Measurements from ENCODE around the gene MRPS6. TPM values are rescaled to one million over a fixed set of nuclear protein-coding genes. Genes with fewer than 3 reads are reported as not detected.

The MRPS6 gene
- total RNA-seq: 22.5 and 29.3 TPM in 2 replicates

DNA sequence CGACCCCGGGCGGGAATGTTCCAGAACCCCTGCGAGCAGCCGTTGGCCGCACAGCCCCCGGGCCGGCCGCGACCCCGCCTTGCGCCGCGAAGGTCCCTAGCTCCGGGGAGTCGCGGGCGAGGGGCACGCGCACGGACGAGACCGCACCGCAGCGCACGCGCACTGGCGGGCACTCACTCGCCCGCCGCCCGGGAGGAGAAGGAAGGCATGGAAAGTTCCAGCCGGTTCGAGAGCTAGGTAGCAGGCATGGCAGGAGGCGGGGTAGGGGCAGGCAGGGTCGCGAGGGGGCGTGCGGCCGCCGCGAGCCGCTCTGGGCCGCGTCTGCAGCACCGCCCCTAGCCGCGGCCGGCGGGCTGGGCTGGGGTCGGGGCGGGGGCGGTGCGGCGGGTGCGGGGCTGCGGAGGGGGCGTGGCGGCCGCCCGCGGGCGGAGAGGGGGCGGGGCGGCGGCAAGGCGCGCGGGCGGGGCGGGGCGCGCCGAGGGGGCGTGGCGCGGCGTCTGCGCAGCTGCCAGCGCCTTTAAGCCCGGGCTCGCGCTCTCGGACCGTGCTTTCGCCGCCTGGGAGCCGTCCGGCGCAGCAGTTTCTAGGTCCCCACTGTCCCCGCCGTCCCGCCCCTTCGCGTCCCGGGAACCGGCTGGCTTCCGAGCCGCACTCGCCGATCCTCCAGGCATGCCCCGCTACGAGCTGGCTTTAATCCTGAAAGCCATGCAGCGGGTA lies at the start of gene MRPS6, which contains the start of gene SLC5A3:
MRPS6 (plus strand) TSS at position 547 of the 717 bp plus-strand sequence; CDS start at position 670, 123 bp downstream.
SLC5A3 (plus strand) TSS at position 547 of the 717 bp plus-strand sequence. CDS start 21,621 bp downstream, outside the sequence.

Other genes with a start within 250 kb of the MRPS6 start
- gene ATP5PO, start 157.8 kb upstream of the MRPS6 start, total RNA-seq: 91.3 and 151 TPM in 2 replicates
- gene SLC5A3, start within 50 bp of the MRPS6 start, total RNA-seq: 25.4 and 58.6 TPM in 2 replicates

Data from placental pericyte (primary cell).